ENCODE data around the gene TMEM185B. TPM values are rescaled to one million over a fixed set of nuclear protein-coding genes. Genes with fewer than 3 reads are reported as not detected.
A peak's percentile ranks its signal among the peaks of the same experiment; 100 is the strongest.
"Not testable (repeated sequence)": the region's sequence is repeated elsewhere in the genome, so short reads cannot be mapped to it uniquely, and the experiment has no call there.

Gene TMEM185B
- polyA plus RNA-seq (2013, experiment 1 of 2; ENCODE audit: insufficient read length): 24.2 TPM
- 23.6 TPM for polyA plus RNA-seq (2013, experiment 2 of 2; ENCODE audit: insufficient read length)

DNA sequence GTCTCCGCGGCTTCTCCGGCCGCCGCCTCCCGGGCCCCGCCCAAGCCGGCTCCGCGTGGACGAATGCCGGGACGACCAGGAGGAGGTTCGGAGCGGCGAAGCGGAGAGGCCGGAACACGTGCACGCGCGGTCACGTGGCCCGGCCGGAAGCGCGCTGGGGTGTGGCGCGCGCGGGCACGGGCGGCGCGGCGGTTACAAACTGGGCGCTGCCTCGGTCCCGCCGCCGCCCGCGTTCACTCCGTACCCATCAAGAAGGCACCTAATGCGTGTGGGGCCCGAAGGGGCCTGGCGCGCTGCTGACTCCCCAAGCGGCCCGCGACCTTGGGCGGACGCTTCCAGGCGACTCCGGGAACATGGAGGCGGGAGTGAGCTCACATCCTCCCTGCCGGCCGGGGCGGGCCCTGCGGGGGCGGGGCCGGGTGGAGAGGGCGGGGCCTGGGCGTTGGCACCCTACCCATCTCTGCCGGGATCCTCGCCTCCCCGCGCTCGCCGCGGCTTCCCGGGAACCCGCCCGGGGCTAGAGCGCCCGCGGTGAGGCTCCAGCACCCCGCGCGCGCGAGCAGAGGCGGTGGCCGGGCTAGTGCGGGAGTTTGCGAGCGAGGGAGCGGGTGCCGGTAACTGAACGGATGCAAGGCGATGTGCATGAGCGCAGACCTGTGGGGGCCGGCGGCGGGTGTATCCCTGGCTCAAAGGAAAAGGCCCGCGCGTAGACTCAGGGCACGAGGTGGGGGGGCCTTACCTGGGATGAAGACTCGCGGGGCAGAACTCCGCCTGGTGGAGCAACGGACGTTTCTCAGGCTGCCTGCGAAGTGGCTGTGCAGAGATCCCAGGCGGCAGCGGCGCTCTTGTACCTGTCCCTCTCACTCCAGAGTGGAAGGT, at the start of gene TMEM185B:
Gene TMEM185B (minus strand): TSS at position 367 of the 879 bp plus-strand sequence. CDS start 424 bp downstream, outside the sequence.
- peak; percentile 86 for DNase-seq

DNA sequence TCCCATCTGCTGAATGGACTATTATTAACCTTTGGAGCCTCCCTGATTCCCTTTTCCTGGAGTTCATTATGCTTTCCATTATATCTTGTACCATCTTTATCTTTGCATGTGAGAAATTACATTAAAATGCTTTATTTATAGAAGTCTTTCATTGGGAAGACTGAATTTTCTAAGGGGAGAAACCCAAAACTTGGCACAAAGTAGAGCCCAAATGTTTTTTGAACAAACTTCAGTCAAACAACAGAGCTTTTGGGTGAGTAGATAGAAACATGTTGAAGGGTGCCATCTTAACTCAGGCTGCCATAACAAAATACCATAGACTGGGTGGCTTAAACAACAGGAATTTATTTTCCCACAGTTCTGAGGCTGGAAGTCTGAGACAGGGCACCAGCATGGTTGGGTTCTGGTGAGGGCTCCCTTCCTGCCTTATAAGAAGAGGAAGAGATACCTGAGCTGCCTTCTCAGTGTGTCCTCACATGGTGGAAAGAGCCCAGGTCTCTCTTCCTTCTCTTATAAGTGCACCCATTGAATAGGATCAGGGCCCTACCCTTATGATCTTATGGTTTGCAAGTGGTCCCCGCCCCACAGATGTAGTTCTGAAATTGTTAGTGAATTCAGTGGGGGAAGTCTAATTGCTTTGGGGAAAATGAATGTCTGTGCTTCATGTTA, 48.6 kb upstream of the TMEM185B start:
- no peak for DNase-seq

DNA sequence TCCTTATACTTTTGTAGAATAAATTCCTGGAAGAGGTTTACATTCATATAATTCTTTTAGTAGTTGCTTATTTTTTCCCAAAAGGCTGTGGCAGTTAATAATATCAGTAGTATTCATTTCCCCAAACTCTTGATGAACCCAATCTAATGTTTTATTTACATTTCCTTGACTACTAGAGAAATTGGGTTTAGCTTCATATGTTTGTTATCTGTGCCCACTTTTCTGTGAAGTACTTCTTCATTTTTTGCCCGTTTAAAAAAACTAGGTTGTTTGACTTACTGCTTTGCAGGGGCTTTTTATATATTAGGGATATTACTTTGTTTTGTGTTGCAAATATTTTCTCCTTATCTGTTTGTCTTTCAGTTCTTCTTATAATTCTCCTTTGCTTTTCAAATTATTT, 46.6 kb upstream of the TMEM185B start:
- no peak for DNase-seq

DNA sequence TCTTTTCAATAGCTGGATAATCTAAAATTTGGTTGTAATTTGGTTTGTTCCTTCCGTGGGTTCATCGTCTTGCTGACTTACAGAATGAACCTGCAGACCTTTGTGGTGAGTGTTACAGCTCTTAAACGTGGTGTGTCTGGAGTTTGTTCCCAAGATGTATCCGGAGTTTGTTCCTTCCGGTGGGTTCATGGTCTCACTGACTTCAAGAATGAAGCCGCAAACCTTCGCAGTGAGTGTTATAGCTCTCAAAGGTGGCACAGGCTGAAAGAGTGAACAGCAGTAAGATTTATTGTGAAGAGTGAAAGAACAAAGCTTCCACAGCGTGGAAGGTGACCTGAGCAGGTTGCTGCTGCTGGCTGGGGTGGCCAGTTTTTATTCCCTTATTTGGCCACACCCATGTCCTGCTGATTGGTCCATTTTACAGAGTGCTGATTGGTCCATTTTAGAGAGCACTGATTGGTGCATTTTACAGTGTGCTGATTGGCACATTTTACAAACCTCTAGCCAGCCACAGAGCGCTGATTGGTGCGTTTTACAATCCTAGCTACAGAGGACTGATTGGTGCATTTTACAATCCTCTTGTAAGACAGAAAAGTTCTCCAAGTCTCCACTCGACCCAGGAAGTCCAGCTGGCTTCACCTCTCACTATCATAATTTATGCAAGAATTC, 46.0 kb upstream of the TMEM185B start:
- no peak for DNase-seq

DNA sequence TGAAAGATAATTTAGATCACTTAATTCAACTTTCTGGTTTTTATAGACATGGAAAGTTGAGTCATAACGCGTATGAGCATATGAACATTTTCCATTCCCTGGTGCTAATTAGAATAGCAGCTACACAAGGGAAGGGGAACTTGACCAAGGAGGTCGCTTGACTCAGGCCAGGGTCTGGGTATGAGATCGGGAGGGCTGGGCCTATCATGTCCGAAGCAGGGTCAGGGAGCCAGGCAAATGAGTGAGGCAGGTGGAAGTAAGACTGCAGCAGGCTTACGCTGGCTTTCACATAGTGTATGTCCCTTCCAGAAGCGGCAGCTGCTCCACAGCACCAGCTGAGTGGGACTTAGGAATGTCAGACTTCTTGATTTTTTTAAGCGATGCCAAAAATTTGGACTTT, 44.1 kb upstream of the TMEM185B start:
- DNase-seq: no peak

DNA sequence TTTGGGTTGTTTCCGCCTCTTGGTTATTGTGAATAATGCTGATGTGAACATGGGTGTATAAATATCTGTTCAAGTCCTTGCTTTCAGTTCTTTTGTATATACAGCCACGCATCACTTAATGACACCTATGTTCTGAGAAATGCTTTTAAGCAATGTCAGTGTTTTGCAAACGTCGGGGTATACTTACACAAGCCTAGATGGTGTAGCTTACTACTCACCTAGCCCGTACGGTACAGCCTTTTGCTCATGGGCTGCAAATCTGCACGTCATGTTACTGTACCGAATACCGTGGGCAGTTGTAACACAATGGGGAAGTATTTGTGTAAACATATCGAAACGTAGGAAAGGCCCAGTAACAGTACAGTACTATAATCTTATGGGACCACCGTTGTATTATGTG, 41.8 kb upstream of the TMEM185B start:
- DNase-seq: no peak

DNA sequence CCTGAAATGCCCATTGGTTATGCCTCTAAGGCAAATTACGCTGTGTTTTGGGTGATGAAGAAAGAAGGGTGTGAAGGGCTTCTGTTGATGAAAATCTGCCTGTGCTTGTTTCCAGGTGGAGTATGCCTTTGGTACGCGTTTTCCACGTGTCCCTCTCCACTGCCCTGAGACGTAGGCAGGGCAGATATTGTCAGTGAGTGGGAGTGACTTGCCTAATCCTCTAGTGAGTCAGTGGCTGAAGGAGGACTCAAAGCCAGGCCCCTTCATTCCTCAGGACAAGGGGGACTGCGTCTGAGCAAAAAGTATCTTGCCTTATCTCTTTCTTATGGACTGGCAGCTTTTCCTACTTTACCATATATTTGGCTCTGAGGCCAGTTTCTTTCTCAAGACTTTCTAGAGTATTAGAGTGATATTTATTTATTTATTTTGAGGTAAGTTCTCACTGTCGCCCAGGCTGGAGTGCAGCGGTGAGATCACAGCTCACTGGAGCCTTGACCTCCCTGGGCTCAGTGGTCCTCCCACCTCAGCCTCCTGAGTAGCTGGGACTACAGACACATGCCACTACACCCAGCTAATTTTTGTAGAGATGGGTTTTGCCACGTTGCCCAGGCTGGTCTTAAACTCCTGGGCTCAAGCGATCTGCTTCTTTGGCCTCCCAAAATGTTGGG, 39.7 kb upstream of the TMEM185B start:
- no peak for DNase-seq

DNA sequence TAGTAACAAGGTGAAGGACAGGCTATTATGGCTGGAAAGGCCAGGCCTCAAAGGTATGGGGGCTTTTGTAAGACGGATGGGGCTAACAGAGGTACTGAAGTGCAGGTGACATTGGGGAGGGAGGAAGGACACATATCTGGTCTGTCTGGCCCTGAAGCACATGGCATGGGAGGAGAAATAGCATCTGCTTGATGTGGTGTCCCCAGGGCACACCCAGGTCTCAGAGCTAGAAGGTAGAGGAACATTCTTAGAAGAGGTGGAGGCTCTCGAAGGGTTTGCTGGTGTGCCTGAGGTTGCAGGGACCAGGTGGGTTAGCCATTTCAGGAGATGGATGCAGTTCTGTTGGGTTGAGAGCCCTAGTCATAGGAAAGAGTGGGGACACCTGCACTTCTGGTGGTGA, 39.0 kb upstream of the TMEM185B start:
- no peak for DNase-seq

DNA sequence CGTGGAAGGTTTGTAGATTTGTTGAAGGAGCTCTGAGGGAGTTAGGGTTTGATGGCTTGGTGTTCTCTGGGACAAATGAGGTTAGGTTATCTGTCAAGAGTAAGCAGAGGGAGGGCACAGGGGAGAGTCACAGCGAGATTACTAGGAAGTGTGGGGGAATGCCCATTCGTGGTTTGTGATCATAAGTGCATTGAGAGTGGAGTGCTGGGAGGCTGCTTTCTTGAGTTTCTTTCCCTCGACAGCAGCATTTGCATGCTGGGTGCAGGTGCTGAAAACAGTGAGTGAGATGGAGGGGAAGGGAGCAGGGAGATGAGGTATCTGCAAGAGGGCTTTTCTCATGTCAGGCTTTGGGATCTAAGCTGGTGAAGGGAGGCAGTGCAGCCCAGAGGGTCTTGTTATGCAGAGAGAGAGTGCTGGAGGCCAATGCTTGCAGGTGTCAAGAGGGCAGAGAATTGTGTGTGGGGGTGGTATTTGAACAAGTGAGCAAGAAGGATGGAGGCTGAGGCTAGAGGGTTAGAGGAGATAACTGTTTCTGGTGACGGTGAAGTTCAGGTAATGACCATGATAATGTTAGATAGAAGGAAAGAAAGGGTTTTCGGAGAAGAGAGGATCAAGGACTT, 38.3 kb upstream of the TMEM185B start:
- DNase-seq: no peak

DNA sequence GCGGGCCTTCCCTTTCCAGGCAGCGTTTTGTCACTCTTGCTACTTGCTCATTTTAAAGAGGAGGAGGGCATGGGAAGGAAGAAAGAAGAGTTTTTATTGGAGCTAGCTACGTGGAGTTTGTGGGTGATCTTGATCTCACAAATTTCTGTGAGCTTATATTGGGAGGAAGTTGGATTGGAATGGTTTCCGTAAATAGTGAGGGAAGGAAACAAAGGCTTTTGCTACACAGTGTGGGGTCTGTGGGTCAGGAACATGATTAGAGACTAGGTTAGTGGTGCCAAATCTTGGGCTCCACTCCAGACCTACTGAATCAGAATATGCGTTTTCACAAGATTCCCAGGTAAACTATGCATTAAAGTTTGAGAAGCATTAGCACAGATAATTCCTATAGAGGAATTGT, 37.5 kb upstream of the TMEM185B start:
- no peak for DNase-seq

DNA sequence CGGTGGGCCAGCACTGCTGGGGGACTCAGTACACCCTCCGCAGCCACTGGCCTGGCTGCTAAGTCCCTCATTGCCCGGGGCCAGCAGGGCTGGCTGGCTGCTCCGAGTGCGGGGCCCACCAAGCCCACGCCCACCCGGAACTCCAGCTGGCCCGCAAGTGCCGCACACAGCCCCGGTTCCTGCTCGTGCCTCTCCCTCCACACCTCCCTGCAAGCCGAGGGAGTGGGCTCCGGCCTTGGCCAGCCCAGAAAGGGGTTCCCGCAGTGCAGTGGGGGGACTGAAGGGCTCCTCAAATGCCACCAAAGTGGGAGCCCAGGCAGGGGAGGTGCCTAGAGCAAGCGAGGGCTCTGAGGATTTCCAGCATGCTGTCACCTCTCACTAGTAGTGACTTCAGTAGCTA, 36.7 kb upstream of the TMEM185B start:
- not testable (repeated sequence) for DNase-seq

DNA sequence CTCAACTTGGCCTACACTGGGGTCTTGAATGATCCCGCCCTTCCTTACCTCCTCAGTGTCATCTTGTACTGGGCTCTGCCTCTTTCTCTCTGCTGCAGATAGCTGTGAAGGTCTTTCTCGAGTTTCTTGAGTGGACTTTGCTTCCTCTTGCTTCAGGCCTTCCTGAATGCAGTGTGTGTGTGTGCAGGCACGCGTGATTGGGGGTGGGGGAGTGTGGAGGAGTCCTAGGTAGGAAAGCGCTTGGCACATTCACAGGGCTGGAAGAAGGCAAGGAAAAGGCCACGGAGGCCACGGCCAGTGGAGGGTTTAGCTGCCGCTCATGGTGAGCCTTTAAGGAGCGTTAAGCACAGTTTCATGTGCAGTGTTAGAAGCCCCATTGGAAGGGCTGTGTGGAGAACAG, 35.0 kb upstream of the TMEM185B start:
- DNase-seq: no peak

DNA sequence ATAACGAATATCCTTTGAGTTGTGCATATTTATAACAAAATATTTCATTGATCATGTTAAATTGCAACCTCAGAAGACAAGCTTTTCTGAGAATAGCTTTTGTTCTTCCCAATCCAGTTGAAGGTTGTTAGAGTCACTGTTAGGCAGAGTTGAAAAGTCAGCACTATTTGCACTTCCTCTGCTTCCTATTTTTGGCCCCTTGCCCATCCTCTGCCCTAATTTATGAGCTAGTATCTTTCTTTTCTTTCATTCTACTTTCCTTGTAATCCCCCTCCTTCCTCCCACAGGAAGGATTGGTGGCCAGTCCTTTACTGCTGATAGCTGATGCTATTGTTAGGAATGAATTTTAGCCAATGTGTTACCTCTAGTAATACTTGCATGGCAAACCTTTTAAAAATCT, 34.3 kb upstream of the TMEM185B start:
- no peak for DNase-seq

DNA sequence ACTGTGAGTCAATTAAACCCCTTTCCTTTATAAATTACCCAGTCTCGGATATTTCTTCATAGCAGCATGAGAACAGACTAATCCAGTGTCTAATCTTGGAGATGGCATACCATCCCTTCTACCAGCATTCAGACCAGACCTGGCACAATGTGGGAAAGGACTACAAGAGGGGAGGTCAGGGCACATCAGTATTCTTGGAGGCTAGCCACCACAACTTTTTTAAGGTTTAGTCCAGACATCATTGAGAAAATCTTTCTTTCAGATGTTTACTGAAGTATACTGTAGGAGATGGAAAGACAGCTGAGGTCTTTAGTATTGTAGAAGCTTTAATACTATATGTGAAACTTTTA, 33.4 kb upstream of the TMEM185B start:
- no peak for DNase-seq

DNA sequence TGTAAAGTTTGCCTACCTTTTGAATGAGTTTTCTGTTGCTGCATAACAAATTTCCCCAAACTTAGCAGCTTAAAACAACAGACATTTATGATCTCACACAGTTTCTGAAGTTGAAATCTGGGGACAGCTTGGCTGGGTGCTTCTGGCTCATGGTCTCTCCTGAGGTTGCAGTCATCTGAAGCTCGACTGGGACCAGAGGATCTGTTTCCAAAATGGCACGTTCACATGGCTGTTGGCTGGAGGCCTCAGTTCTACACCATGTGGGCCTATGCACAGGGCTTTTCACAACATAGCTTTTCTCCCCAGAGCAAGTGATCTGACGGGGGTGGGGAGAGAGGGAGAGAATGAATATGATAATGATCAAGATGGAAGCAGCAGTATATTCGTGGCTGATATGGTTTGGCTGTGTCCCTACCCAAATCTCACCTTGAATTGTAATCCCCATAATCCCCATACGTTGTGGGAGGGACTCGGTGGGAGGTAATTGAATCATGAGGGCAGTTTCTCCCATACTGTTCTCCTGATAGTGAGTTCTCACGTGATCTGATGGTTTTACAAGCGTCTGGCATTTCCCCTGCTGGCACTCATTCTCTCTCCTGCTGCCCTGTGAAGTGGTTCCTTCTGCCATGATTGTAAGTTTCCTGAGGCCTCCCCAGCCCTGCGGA, 32.9 kb upstream of the TMEM185B start:
- no peak for DNase-seq

DNA sequence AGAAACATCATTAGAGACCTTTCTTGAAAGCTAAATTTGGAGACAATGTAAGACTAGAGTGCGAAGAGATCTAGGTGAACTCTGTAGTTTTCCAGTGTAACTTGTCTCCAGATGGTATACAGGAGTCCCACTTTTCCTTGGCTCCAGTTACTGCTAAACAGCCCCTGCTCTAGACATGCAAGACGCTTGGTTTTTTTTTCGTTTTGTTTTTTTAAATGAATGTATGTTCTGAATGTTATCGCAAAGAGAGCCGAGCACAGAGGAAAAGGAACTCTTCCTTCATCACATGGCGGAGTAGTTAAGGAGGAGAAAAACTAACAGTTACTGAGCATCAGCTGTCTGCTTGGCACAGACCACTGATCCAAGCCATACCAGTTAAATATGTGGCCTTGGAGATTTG, 31.9 kb upstream of the TMEM185B start:
- no peak for DNase-seq

DNA sequence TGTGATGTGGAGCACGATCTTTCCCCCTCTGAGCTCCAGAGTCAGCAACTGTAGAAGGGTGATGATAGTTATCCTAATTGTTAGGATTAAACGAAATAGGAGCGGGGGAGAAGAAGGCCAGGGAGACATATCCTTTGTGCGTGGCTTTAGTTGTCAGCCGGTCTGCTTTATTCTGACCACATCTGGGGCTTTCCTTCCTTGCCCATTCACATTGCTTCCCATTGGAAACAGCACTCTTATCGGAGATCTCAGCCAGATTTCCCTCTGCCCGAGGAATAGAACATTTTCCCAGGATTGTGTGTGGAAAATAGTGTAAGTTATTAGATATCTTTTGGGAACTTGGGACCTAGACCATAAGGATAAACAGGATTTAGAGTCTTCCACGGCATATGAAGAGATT, 31.0 kb upstream of the TMEM185B start:
- no peak for DNase-seq

DNA sequence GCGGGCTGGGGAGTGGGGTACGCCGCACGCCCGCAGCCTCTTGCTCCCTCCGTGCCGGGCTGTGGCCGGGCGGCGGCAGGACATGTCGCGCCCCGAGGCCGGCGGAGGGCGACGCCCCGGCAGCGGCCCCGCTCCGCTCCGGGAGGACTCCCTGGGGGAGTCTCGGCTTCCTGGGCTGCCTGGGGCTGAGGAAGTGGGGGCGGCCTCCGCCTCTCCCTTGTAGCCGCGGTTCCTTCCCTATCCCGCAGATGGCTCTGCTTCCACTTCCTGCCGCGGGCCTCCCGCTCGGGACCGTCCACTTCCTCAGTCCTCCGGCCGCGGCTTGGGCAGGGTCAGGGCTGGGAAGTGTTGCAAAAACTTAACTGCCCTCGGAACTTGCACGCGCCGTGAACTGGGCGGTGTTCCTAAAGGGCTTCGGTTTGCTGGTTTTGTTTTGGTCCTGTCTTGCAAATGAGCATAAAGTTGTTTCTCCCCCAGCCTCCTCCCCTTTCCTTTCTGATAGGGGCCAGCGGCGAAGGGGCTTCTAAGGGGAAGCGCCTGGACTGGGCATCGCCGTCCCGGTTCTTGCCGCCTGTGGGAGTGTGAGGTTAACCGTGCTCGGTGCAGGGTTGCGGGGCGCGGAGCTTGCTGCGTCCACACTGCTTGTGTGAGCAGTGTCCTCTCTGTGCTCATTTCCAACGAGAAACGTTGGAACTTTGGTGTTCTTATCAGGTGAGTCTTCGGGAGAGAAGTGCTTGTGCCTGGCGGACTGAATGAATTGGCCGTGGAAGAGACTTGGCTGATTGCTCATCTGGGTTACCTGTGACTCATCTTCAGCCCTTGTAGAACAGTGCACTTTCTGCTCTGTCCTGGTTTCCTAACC, 30.1 kb upstream of the TMEM185B start:
- DNase-seq: peak; percentile 68

DNA sequence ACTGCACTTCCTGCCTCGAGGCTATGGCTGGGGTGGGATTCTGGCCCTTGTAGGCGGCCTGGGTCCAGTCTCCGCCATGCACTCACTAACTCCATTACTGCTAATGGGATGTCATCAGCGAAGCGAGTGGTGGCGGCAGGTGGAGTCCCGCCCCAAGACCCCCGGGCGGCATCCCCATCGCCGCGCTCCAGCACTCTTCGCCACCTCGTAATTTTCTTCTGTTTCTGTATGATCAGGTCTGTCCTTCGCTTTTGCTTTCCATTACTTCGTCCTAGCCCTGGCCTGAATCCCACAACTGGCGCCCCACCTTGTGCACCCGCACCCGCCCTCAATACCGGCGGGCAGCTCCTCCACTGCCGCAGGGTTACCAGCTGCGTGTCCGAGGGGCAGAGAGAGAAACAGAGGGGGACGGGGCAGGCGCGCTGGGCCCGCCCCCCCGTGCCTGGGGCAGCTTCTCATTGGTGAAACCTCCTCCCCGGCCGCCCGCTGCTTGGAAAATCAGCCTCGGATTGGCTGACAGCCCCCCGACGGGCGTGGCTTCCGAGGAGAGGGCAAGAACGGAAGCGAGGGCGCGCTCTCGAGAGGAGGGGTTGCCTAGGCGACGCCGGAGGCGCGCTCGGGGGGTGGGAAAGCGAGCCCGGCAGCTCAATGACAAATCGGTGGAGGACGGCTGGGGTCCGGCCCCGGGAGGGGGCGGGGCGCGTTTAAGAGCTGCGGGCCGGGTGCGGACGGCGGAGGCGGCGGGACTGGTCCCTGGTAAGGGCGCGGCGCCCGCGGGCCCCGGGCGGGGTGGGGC, 29.2 kb upstream of the TMEM185B start, which contains the start of gene RALB:
Gene RALB (plus strand): TSS at position 628 of the 796 bp plus-strand sequence. CDS start 25,813 bp downstream, outside the sequence.
- peak; percentile 98 for DNase-seq

DNA sequence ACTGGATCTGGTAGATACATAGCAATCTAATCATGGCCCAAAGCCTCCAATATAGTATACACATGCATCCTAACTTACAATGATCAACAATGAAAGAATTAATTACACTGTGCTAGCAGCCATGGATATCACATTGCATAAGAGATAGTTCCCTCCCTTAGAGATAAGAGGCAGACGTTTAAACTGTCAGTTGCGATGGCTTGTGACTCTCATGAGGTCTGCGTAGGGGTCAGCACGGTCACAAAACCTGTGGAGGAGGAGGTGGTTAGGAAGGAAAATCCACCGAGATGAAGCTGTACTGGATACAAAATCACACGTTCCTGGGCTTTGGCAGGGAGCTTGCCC, 28.7 kb upstream of the TMEM185B start:
- no peak for DNase-seq
